Measurements from ENCODE around the gene ERC1. TPM values are rescaled to one million over a fixed set of nuclear protein-coding genes. Genes with fewer than 3 reads are reported as not detected.
A peak's percentile ranks its signal among the peaks of the same experiment; 100 is the strongest.

Gene ERC1
- total RNA-seq, 1 donor from 2014 or later, result 16.6 TPM

DNA sequence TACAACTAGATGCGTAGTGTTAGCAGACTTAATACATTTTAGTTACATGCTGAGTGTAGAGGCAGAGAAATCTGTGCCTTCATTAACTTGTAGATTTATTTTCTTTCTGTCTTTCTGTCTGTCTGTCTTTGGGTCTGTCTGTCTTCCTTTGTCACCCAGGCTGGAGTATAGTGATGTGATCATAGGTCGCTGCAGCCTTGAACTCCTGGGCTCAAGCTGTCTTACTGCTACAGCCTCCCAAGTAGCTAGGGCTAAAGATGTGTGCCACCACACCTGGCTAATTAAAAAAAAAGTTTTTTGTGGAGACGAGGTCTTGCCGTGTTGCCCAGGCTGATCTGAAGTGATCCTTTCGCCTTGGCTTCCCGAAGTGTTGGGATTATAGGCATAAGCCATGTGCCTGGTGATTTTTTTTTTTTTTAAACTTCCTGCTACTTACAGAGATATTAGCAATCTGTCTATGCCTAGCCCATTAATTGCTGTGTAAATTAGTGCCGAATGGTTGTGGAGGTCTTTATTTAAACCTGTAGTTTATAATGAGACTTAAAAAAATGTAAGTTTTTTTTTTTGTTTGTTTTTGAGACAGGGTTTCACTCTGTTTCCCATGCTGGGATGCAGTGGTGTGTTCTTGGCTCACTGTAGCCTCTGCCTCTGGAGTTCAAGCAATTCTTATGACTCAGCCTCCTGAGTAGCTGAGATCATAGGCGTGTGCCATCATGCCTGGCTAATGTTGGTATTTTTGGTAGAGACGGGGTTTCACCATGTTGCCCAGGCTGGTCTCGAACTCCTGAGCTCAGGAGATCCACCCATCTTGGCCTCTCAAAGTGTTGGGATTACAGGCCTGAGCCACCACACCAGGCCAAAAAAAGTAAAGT lies 22.8 kb downstream of the ERC1 start:
- Histone ChIP-seq H3K4me3 (ENCODE audit: low read depth, low read length) (no peak overlapping the region), H3K36me3 (ENCODE audit: control insufficient read depth, insufficient read depth, low read length) (no peaks in the 10 kb centered on the region), H3K27me3 (ENCODE audit: control insufficient read depth, insufficient read depth, low read length) (no peaks in the 10 kb centered on the region)
- TF ChIP-seq, protein P1, sequence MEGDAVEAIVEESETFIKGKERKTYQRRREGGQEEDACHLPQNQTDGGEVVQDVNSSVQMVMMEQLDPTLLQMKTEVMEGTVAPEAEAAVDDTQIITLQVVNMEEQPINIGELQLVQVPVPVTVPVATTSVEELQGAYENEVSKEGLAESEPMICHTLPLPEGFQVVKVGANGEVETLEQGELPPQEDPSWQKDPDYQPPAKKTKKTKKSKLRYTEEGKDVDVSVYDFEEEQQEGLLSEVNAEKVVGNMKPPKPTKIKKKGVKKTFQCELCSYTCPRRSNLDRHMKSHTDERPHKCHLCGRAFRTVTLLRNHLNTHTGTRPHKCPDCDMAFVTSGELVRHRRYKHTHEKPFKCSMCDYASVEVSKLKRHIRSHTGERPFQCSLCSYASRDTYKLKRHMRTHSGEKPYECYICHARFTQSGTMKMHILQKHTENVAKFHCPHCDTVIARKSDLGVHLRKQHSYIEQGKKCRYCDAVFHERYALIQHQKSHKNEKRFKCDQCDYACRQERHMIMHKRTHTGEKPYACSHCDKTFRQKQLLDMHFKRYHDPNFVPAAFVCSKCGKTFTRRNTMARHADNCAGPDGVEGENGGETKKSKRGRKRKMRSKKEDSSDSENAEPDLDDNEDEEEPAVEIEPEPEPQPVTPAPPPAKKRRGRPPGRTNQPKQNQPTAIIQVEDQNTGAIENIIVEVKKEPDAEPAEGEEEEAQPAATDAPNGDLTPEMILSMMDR (IDR thresholded peaks at IDR 0.05; ENCODE audit: insufficient read depth, low read length, severe bottlenecking), result no peak
- DNase-seq (ENCODE audit: low read depth) (peak; percentile 96), FAIRE-seq (no peak)

DNA sequence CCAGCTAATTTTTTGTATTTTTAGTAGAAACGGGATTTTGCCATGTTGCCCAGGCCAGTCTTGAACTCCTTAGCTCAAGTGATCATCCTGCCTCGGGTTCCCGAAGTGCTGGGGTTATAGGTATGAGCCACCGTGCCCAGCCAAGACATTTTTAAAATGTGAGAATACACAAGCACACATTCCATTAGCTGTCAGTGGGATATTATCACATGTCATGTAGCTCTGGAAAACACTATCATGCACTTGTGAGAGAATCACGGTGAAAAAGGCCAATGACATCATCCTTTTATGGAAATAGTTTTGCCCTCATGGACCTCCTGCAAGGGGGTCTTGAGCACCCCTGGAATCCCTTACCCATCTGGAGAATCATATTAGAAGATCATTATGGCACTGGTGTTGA lies 28.3 kb downstream of the ERC1 start:
- FAIRE-seq, result no peak

DNA sequence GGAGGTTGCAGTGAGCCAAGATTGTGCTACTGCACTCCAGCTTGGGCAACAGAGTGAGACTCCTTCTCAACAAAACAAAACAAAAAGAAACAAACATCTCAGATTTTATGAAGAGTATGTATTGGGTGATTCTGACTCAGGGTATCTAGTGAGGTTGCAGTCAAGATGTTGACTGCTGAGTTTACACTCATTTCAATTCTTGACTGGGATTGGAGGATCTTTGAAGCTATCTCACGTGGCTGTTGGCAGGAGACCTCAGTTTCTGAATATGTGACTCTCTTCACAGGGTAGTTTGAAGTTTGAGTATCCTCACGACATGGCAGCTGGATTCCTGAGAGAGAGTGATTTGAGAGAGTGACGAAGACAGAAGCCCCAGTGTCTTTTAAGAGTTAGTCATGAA lies 29.4 kb downstream of the ERC1 start:
- no peaks in the 10 kb centered on the region for H3K27me3 ChIP-seq (ENCODE audit: control insufficient read depth, insufficient read depth, low read length)
- no peak for DNase-seq (ENCODE audit: low read depth)
- H3K36me3 ChIP-seq (ENCODE audit: control insufficient read depth, insufficient read depth, low read length), result no peaks in the 10 kb centered on the region
- no peak for FAIRE-seq
- no peak overlapping the region for H3K4me3 ChIP-seq (ENCODE audit: low read depth, low read length)
- TF ChIP-seq, protein P1 (IDR thresholded peaks at IDR 0.05; ENCODE audit: insufficient read depth, low read length, severe bottlenecking), result no peak

More for the DNA sequence above, 28.3 kb downstream of the ERC1 start:
- no peaks in the 10 kb centered on the region for H3K36me3 ChIP-seq (ENCODE audit: control insufficient read depth, insufficient read depth, low read length)
- no peaks in the 10 kb centered on the region for H3K27me3 ChIP-seq (ENCODE audit: control insufficient read depth, insufficient read depth, low read length)
- no peak overlapping the region for H3K4me3 ChIP-seq (ENCODE audit: low read depth, low read length)
- DNase-seq (ENCODE audit: low read depth), result no peak
- TF ChIP-seq, protein P1 (IDR thresholded peaks at IDR 0.05; ENCODE audit: insufficient read depth, low read length, severe bottlenecking), result no peak

DNA sequence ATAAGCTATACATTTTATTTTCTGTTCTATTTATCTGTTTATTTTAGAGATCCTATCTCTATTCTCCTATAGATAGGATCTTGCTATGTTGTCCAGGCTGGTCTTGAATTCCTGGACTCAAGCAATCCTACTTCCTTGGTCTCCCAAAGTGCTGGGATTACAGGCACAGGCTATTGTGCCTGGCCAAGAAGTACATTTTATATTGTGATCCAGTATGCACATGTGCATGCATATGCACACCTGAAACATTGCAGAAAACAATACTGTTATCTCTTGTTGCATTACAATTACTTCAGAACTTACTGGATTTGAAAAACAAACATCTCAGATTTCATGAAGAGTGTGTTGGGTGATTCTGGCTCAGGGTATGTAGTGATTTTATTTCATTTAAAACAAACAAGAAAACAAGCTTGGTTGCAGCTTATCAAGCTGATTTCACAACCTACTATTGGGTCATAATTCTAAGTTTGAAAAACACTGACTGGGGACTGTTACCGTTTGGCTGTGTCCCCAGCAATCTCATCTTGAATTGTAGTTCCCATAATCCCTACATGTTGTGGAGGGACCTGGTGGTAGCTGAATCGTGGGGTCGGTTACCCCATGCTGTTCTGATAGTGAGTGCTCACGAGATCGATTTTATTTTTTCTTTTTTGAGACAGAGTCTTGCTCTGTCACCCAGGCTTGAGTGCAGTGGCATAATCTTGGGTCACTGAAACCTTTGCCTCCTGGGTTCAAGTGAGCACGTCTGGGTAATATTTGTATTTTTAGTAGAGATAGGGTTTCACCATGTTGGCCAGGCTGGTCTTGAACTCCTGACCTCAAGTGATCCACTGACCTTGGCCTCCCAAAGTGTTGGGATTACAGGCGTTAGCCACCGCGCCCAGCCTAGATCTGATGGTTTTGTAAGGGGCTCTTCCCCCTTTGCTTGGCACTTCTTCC lies 31.3 kb downstream of the ERC1 start:
- no peak for DNase-seq (ENCODE audit: low read depth)
- no peak for FAIRE-seq
- Histone ChIP-seq H3K4me3 (ENCODE audit: low read depth, low read length) (no peak overlapping the region), H3K27me3 (ENCODE audit: control insufficient read depth, insufficient read depth, low read length) (no peaks in the 10 kb centered on the region), H3K36me3 (ENCODE audit: control insufficient read depth, insufficient read depth, low read length) (peaks cover 3% of the 10 kb centered on the region)
- TF ChIP-seq, protein P1 (IDR thresholded peaks at IDR 0.05; ENCODE audit: insufficient read depth, low read length, severe bottlenecking), result no peak

DNA sequence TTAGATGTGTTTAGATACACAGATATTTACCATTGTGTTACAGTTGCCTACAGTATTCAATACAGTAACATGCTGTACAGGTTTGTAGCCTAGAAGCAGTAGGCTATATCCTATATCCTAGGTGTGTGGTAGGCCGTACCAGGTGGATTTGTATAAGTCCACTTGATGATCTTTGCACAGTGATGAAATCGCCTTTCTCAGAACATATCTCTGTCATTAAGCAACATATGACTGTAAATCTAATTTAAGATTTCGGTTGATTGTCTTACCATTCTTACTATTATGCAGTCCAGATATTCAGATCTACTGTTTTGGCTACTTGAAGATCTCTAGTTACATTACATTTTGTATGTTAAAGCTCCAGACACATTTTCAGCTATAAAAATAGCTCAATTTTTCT lies 39.8 kb downstream of the ERC1 start:
- Histone ChIP-seq H3K36me3 (ENCODE audit: control insufficient read depth, insufficient read depth, low read length) (peaks cover 5% of the 10 kb centered on the region), H3K4me3 (ENCODE audit: low read depth, low read length) (no peak overlapping the region), H3K27me3 (ENCODE audit: control insufficient read depth, insufficient read depth, low read length) (no peaks in the 10 kb centered on the region)
- TF ChIP-seq, protein P1 (IDR thresholded peaks at IDR 0.05; ENCODE audit: insufficient read depth, low read length, severe bottlenecking), result no peak
- FAIRE-seq, result no peak
- DNase-seq (ENCODE audit: low read depth), result no peak

All from bronchial epithelial cell (primary cell).